AG04450 (cell line): ENCODE results near the gene POLR3K. TPM values are rescaled to one million over a fixed set of nuclear protein-coding genes. Genes with fewer than 3 reads are reported as not detected.

Experiments used
- CTCF ChIA-PET: fragments of 300-600, 350-600 bp; formaldehyde crosslinking; extraction: SDS; loops from one replicate; lab custom pipeline; 2022; ENCODE audit warnings: antibody characterized with exemption, inconsistent platforms; lab: Charles Lee
- POLR2A ChIA-PET: fragments of 350-600 bp; formaldehyde crosslinking; extraction: SDS; loops from one replicate; lab custom pipeline; 2021; ENCODE audit warnings: antibody characterized with exemption, inconsistent platforms; lab: Yijun Ruan, JAX
- DNase-seq: peaks from one replicate; pipeline ENCODE4 v3.0.0-alpha.2; 2011; ENCODE audit warnings: low read depth, low spot score
- H3K27ac ChIP-seq: one replicate; pipeline ENCODE4 v1.5.1; 2012; ENCODE audit warnings: low read depth, low read length, control low read depth
- H3K27me3 ChIP-seq: one replicate; pipeline ENCODE4 v1.6.0; 2012; ENCODE audit warnings: low read length; ENCODE audit not compliant: control insufficient read depth, insufficient read depth
- H3K4me3 ChIP-seq: 2 replicates; pipeline ENCODE4 v1.5.1; 2011; ENCODE audit warnings: mild to moderate bottlenecking, low read depth, low read length, control low read depth
- H3K9me3 ChIP-seq: 2 replicates; pipeline ENCODE4 v1.5.1; 2012; ENCODE audit warnings: low read length; ENCODE audit not compliant: control insufficient read depth, insufficient read depth
- polyA plus RNA-seq: library from polyadenylated mRNA; depleted of rRNA; stranded (reverse); fragments of >200 nt; gene quantifications from 2 replicates; pipeline ENCODE4 v1.2.3, GENCODE V29; 2011
- TF ChIP-seq, protein P1 (sequence below): IDR thresholded peaks from 2 replicates; pipeline ENCODE4 v1.5.1; 2011; ENCODE audit warnings: low read depth, low read length, control low read depth, inconsistent platforms

POLR3K gene
- polyA plus RNA-seq, 1 experiment = 13.7 TPM

DNA sequence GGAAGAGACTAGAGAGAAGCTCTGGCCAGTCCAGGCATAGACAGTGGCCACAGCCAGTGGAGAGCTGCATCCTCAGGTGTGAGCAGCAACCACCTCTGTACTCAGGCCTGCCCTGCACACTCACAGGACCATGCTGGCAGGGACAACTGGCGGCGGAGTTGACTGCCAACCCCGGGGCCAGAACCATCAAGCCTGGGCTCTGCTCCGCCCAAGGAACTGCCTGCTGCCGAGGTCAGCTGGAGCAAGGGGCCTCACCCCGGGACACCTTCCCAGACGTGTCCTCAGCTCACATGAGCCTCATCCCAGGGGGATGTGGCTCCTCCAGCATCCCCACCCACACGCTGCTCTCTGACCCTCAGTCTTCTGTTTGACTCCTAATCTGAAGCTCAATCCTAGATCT, 15.8 kb upstream of the POLR3K start:
- H3K27ac ChIP-seq = no peak overlapping the region
- no peaks in the 10 kb centered on the region; the same call in 1 of the 2 replicates for H3K9me3 ChIP-seq
- CTCF ChIA-PET = interaction anchor here (0.6 to 12.2 kb wide), 4 partner anchors 15 to 111 kb away, joined by 3 to 242 read pairs (median 6); partner anchors contain the start of gene HBQ1
- no peak overlapping the region for H3K4me3 ChIP-seq
- POLR2A ChIA-PET = no interaction called here
- H3K27me3 ChIP-seq = no peaks in the 10 kb centered on the region
- DNase-seq = no peak
- TF ChIP-seq, protein P1, sequence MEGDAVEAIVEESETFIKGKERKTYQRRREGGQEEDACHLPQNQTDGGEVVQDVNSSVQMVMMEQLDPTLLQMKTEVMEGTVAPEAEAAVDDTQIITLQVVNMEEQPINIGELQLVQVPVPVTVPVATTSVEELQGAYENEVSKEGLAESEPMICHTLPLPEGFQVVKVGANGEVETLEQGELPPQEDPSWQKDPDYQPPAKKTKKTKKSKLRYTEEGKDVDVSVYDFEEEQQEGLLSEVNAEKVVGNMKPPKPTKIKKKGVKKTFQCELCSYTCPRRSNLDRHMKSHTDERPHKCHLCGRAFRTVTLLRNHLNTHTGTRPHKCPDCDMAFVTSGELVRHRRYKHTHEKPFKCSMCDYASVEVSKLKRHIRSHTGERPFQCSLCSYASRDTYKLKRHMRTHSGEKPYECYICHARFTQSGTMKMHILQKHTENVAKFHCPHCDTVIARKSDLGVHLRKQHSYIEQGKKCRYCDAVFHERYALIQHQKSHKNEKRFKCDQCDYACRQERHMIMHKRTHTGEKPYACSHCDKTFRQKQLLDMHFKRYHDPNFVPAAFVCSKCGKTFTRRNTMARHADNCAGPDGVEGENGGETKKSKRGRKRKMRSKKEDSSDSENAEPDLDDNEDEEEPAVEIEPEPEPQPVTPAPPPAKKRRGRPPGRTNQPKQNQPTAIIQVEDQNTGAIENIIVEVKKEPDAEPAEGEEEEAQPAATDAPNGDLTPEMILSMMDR = no peak

DNA sequence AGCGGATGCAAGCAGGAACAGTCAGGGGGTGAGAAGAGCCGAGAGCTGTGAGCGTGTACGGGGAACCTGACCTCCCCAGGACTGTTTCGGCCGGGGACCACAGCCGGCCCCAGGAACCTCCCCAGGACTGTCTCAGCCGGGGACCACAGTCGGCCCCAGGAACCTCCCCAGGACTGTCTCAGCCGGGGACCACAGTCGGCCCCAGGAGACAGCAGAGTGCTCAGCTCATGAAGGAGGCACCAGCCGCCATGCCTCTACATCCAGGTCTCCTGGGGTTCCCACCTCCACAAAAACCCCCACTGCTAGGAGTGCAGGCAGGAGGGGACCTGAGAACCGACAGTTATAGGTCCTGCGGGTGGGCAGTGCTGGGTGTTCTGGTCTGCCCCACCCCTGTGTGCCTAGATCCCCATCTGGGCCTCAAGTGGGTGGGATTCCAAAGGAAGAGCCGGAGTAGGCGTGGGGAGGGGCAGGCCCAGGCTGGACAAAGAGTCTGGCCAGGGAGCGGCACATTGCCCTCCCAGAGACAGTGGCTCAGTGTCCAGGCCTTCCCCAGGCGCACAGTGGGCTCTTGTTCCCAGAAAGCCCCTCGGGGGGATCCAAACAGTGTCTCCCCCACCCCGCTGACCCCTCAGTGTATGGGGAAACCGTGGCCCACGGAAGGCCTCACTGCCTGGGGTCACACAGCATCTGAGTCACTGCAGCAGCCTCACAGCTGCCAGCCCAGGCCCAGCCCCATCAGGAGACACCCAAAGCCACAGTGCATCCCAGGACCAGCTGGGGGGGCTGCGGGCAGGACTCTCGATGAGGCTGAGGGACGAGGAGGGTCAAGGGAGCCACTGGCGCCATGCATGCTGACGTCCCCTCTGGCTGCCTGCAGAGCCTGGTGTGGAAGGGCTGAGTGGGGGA, 14.7 kb upstream of the POLR3K start:
- POLR2A ChIA-PET = no interaction called here
- Histone ChIP-seq H3K9me3 (no peaks in the 10 kb centered on the region; the same call in 1 of the 2 replicates), H3K27ac (peak overlapping the region; percentile 31), H3K4me3 (no peak overlapping the region), H3K27me3 (no peaks in the 10 kb centered on the region)
- CTCF ChIA-PET = interaction anchor here (2.2 to 12.2 kb wide), 3 partner anchors 28 to 39 kb away, joined by 9 to 242 read pairs (median 35); no protein-coding TSS in a partner anchor
- TF ChIP-seq, protein P1 = no peak
- DNase-seq = no peak

DNA sequence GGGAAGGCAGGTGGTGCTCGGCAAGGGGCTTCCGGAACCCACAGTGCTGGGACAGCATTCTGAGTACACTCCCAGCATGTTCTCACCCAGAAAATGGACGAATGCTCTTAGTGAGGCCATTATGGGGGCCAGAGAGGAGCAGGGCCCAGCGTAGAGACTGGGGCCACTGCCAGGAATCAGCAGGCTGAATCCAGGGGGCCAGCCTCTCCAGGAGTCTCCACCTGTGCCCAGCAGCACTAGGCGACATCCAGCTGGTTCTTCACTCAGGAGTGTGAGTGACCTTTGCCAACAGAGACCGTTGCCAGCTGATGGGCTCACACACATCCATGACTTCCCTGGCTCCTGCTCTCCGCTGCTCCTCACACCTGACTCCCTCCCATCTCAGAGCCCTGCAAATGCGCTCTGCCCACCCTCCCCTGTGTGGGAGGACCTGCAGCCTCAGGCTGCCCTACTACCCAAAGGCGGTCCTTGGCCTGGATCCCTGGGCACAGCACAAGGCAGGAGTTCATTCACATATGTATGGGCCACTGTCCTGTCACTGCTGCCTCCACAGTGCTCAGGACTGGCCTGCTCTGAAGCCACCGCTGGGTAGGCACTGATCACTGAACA, 13.9 kb upstream of the POLR3K start:
- Histone ChIP-seq H3K27me3 (no peaks in the 10 kb centered on the region), H3K27ac (no peak overlapping the region), H3K4me3 (no peak overlapping the region), H3K9me3 (no peaks in the 10 kb centered on the region; the same call in 1 of the 2 replicates)
- no peak for DNase-seq
- TF ChIP-seq, protein P1 = no peak
- ChIA-PET CTCF (interaction anchor here (2.3 to 12.2 kb wide), 3 partner anchors 29 to 40 kb away, joined by 8 to 242 read pairs (median 35); no protein-coding TSS in a partner anchor), POLR2A (interaction anchor here (2.2 kb wide), 1 partner anchor 17 kb away, joined by 7 read pairs; no protein-coding TSS in a partner anchor)

DNA sequence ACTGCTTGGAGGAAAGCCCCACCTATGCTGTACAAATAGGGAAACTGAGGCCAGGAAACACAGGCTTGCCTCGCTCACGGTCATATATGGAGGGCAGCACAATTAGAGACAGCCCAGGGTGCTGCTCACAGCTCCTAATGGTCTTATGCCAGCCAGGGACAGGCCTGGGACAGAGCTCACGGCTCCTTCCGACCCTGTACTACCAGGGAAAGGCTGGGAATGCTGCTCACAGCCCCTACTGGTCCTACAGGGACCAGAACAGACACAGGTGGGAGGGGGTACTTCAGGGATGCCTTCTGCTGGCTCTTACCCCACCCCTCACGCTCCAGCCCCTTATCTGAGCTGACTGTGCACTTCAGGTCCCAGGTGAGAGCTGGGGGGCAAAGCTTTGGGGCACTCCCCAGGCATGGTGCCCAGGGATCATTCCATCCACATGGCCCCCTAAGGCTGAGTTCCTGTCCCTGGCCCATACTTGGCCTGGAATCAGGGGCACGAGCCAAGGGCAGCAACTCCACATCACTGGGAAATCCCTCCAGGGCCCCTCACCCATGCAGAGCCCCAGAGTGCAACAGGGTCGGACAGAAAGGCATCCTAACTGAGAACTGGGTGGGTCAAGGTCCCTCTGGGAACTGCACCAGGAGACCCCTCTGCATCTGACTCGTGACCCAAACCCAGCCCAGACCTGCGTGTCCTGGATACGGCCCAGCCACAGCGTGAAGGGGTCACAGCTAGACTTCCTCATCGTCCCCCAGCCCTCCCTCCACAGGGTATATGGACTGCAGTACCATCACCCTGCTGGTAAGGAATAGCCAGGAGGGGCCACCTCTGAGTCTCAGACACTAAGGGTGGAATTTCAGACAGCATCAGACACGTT, 13.1 kb upstream of the POLR3K start:
- POLR2A ChIA-PET = interaction anchor here (1.1 to 2.2 kb wide), 4 partner anchors 9 to 30 kb away, joined by 3 to 9 read pairs (median 6); partner anchors contain the start of genes POLR3K and SNRNP25
- DNase-seq = no peak
- CTCF ChIA-PET = interaction anchor here (0.6 to 12.2 kb wide), 23 partner anchors 8 to 296 kb away, joined by 3 to 242 read pairs (median 4); partner anchors contain the start of genes HBQ1, MPG, POLR3K and SNRNP25
- TF ChIP-seq, protein P1 = no peak
- Histone ChIP-seq H3K4me3 (no peak overlapping the region), H3K9me3 (no peaks in the 10 kb centered on the region; the same call in 1 of the 2 replicates), H3K27me3 (no peaks in the 10 kb centered on the region), H3K27ac (no peak overlapping the region)
